Measurements from ENCODE around the gene GJA4.
"Not testable (repeated sequence)": the region's sequence is repeated elsewhere in the genome, so short reads cannot be mapped to it uniquely, and the experiment has no call there.

Gene GJA4

DNA sequence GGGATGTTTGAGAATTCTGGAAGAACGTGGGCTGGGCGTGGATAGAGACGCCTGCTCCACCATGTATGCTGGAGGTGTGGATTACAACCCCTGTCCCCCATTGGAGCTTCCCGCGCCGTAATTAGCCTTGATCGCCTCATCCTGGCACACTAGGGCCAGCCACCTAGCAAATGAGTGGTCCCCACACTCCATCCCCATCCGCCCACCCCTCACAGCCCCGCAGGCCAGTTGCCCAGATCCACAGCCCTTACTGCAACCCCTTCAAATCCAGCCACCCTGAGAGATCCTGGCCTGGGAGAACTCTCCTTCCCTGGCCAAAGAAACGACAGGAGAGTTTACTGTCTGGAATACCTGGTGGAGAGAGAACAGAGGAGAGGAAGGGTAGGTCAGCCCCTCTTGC lies 375 bp upstream of the GJA4 start:
- DNase-seq = no peak

DNA sequence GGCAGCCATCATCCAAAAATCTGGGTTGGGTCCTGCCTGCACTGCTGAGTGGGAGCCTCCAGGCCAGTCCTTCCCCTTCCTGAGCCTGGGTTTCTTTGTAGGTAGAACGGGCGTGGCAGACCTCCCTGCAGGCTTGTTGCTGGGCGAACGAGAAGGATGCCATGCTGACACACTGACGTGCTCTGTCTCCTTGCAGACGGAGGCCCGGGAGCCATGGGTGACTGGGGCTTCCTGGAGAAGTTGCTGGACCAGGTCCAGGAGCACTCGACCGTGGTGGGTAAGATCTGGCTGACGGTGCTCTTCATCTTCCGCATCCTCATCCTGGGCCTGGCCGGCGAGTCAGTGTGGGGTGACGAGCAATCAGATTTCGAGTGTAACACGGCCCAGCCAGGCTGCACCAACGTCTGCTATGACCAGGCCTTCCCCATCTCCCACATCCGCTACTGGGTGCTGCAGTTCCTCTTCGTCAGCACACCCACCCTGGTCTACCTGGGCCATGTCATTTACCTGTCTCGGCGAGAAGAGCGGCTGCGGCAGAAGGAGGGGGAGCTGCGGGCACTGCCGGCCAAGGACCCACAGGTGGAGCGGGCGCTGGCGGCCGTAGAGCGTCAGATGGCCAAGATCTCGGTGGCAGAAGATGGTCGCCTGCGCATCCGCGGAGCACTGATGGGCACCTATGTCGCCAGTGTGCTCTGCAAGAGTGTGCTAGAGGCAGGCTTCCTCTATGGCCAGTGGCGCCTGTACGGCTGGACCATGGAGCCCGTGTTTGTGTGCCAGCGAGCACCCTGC lies 1.4 kb downstream of the GJA4 start:
- DNase-seq = no peak

DNA sequence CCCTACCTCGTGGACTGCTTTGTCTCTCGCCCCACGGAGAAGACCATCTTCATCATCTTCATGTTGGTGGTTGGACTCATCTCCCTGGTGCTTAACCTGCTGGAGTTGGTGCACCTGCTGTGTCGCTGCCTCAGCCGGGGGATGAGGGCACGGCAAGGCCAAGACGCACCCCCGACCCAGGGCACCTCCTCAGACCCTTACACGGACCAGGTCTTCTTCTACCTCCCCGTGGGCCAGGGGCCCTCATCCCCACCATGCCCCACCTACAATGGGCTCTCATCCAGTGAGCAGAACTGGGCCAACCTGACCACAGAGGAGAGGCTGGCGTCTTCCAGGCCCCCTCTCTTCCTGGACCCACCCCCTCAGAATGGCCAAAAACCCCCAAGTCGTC lies 2.0 kb downstream of the GJA4 start:
- DNase-seq = no peak

DNA sequence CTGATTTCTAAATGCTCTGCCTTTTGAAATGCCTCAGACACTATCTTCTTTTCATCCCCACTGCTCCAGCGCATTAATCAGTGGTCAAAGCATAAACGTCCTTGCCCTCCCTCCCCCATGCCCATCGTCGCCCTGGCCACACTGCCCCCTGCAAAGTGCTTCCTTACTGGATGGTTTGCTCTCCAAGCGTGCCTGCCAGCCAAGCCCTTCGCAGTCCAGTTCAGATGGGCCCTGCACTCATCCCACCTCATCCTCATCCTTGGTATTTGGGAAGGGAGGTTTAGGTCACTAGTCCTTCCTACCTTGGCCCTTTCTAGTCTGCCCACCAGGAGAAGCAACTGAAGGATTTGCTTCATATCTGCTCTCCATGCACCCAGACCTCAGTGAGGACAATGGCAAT lies 3.1 kb downstream of the GJA4 start:
- no peak for DNase-seq

DNA sequence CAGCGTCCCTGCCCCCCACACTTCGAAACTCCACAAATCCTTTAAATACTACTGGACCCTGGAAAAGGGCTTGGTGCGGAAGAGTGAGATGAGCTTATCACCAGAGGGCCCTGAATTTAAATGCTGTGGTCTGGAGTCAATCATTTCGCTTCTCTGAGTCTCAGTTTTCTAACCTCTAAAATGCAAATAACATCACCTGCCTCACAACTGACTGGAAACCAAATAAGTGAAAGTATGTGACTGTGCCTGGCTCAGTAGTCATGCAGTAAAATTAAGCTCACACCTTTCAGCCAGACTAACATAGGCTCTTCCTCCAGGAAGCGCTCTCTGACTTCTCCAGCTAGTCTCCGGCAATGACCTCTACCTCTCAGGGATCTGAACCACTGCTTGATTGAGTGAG lies 4.2 kb downstream of the GJA4 start:
- DNase-seq = no peak

DNA sequence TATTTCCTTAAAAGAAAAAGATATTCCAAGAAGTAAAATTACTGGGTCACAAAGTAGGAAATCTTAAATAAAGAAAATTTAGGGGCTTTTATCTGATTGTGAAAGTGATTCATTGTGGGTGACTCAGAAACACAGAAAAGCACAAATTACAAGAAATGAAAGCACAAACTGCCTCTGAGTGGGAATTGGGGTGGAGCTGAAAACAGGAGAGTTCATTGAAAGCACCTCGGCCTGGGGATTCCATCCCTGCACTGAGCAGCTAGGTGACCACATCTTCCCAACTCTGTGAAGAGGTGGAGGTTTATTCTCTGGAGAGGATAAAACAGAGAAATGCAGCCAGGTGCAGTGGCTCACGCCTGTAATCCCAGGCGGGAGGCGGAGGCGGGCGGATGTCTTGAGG lies 7.4 kb downstream of the GJA4 start:
- DNase-seq = no peak

DNA sequence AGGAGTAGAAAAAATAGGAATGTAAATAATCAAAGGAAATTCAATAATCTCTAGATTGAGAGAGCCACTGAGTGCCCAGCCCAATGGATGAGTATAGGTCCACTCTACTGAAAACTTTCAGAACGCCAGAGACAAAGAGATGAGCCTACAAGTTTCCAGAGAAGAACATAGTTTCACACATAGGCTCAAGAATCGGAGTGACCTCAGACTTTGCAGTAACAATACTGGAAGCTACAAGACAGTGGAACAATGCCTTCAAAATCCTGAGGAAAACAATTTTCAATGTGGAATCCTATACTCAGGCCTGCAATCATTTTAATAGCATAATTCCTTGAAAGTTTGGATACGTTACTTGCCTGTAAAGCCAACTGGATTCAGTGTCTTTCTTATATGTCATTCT lies 11.0 kb downstream of the GJA4 start:
- no peak for DNase-seq

DNA sequence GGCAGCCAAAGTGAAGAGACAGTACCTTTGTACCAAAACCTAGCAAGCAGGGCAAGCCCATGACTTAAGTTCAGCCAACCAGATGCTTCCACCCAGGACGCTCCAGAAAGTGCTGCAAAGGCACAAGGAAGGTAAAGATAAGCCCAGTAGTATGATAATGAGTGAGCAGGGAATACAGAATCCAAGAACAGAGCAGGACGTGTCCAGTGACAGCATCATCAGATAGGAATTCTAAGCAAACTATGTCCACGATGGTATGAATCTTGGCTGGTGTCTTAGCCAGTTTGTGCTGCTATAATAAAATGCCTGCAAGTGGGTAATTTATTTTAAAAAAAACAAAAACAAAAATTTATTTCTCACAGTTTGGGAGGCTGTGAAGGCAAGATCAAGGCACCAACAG lies 13.6 kb downstream of the GJA4 start:
- no peak for DNase-seq

DNA sequence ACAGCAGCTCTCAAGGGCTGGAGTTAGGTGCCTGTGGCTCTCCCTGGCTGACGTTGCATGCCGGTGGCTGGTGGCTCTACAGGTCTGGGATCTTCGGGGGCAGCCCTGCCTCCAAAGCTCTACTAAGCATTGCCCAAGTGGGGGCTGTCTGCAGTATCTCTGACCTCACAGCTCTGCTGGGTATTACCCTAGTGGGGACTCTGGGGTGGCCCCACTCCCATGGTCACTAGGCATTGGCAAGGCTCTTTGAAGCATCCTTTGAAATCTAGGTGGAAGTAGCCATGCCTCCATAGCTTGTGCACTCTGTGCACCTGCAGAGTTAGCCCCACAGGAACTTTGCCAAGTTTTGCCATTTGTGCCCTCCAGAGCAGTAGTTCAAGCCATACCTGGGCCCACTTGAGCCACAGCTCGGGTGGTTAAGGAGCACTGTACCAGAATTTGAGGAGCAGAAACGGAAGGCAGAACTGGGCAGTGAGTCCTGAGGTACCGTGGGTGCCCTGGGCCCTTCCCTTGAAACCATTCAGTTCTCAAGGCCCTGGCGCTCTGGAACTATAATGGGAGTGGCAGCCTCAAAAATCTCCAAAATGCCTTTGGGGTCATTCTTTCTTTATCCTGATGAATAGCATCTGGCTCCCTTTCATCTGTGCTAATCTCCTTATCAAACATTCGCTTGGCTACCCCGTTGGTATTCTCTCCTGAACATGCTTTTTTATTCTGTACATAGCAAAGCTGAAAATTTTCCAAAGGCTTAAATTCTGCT lies 15.4 kb downstream of the GJA4 start:
- DNase-seq = no peak

DNA sequence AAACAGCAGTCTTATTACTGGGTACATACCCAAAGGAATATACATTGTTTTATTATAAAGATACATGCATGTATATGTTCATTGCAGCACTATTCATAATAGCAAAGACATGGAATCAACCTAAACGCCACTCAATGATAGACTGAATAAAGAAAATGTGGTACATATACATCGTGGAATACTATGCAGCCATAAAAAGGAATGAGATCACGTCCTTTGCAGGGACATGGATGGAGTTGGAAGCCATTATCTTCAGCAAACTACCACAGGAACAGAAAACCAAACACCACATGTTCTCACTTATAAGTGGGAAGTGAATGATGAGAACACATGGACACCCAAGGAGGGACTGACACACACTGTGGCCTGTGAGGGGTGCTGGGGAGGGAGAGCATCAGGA lies 18.0 kb downstream of the GJA4 start:
- not testable (repeated sequence) for DNase-seq

DNA sequence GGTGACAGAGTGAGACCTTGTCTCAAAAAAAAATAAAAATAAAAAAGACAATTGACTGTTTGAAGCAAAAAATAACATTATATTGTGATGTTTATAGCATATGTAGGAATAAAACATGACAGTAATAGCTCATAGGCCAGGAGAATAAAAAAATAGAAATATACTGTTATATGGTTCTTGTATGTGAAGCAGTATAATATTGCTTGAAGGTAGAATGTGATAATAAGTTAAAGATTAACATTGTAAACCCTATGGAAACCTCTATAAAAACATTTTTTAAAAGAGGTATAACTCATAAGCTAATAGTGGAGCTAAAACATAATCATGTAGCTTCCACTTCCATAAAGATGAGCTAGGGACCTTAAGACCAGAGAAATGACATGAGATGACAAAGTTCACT lies 23.5 kb downstream of the GJA4 start:
- no peak for DNase-seq

DNA sequence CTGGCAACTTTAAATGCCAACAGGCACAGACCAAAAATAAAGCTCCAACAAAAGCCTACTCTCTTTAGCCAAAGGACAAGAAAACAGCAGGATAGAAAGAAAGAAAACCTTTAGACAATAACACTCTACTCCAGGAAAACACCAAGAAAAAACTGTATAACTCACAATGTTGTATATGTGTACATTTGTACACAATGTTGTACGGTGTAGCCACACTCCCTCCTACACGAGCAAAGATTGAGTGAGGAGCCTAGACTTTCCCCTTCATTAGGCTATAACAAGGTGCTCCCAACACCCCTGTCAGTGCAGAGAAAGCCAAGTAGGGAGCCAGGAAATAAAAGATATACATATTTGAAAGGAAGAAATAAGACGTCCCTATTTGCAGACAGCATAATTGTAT lies 24.0 kb downstream of the GJA4 start:
- DNase-seq = no peak

DNA sequence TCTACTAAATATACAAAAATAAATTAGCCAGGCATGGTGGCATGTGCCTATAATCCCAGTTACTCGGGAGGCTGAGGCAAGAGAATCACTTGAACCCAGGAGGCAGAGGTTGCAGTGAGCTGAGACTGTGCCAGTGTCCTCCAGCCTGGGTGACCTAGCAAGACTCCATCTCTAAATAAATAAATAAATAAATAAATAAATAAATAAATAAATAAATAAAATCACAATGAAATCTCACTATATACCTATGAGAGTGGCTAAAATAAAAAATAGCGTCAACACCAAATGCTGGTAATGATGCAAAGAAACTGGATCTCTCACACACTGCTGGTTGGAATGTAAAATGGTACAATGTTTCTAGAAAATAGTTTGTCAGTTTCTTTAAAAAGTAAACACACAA lies 26.1 kb downstream of the GJA4 start:
- DNase-seq = not testable (repeated sequence)

DNA sequence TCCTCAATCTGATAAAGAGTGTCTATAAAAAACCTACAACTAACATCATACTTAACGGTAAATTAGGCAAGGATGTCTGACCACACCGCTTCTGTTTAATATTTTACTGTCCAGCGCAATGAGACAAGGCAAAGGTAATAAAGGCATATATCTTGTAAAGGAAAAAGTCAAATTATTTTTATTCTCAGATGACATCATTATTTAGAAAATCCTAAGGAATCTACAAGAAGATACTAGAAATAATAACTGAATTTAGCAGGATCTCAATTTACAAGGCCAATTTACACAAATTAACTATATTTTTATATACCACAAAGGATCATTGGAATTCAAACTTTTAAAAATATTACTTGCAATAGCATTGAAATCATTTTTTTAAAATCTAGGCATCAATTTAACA lies 29.4 kb downstream of the GJA4 start:
- DNase-seq = no peak

DNA sequence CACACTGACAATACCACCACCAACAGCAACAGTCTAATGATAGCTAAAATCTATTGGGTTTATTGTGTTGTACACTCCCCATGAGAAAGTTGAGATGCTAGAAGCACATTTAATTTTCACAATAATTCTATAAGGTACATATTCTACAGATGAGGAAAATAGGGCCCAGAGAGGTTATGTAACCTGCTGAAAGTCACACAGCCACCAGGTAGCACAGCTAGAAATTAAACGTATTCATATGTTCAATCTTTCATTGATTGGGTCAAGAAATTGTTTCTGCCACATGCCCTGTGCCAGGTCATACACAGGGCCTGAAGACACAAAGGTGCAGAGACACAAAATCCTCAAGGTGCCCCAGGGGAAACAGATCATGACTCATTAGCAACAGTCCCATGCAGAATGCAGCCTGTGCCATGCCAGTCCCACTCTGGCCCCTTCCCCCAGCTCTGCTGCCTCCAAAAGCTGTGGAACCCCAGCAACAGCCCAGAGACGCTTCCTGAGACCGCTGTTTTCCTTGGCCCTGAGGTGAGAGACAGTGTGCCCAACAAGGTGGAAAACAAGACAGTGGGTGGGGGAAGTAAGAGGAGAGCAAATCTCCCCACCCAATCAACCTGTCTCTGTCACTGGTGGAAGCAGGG lies 32.1 kb downstream of the GJA4 start:
- DNase-seq = no peak

DNA sequence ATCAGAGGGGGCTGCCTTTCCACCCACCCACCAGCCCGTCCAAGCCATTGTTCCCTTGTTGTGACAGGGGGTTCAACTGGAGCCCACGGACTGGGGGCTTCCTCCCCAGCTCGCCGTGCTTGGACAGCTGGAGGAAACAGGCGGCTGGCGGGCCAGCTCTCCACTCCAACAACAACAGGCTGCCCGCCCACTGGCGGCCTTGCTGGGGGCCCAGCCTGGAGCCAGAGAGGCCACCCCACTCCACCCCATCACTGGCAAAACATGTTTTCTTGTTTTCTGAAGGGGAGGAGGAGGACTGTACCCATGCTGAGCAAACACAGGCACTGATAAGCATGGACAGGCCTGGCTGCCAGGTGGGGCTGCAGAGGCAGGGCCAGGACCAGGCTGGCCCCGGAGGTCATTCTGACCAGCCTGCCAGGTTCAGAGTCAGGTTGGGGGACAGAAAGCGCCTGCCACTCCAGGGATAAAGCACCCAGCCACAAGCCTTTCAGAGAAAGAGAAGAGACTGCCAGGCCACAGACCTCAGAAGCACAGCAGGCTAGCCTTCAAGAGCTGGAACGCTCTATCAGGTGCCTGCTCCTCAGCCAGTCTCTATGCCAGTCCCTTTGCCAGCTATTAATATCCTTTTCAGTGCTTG lies 32.8 kb downstream of the GJA4 start:
- no peak for DNase-seq

DNA sequence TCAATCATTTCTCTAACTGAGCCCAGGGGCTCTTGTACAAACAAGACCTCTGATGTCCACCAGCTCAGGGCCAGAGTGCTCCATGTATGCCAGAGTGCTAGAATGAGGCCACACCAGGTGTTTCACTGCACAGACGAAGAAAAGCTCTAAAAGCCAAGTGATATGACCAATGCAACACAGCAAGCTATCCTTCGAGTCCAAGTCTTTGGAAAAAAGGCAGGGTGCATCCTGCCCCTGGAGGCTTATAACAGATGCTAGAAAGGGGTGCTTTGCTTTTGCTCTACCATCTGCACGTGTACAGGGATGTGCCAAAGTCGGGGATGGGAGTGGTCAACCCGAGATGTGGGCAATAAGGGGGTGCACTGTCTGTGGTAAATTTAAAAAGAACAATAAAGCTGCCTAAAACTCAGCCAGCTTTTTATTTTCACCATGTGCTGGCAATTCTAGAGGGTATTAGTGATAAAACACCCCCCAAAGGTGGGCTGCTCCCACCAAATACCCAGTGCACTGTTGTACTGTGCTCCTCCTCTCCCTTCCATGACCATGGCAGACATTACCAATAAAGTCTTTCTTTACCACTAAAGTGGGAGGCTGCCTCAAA lies 34.6 kb downstream of the GJA4 start:
- DNase-seq = no peak

DNA sequence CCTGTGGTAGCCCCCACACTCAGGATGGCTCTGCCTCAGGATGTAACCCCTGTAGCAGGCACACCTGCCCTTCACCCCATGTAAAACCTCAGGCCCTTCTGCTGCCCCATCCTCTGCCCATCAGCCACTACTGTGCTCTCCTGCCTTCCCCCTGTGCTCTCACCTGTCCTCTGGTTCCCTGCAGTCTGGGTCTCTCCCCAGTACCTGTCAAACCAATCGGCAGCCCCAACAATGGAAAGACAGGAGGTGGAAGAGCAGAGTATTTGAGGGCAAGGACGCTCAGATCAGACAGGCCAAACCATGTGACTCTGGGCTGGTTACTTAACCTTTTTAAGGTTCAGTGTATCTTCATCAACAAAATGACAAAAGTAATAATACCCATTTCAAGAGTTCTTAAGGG lies 35.8 kb downstream of the GJA4 start:
- DNase-seq = no peak

DNA sequence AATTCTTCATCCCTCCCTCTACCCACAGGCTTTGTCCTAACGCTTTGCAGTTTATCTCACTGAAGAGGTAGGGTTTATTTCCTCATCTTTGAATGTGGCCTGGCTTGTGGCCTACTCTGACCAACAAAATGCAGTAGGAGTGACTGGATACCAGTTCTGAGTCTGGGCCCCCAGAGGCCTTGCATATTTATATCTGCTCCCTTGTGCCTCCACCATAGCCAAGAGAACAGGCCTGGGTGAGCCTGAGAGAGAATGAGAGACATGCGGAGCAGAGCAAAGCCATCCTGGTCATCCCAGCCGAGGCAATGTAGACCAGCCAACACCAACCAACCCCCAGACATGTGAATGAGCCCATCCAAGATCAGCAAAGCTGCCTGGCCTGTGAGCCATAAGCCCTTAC lies 36.5 kb downstream of the GJA4 start:
- DNase-seq = no peak

DNA sequence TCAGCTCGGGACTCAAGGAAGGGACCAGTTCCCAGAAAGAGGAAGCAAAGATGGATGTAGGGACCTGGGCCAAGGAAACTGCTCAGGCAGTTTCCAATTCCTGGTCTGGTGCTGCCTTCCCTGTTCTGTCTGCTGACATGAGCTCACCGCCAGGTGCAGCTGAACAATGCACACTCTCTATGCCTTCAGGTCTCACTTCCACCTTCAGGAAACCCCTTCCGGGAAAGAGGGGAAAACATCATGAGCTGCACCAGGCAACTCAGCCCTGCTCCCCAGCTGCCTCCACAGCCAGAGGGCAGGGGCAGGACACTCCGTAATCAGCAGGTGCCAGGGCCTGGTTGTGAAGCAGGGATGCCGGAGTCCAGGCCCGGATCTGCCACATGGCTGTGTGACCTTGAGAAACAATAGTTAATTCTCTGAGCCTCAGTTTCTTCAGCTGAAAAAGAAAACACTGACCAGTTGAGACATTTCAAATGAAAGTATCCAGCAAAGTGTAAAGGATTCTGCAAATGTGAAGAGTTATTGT lies 39.0 kb downstream of the GJA4 start:
- no peak for DNase-seq

DNA sequence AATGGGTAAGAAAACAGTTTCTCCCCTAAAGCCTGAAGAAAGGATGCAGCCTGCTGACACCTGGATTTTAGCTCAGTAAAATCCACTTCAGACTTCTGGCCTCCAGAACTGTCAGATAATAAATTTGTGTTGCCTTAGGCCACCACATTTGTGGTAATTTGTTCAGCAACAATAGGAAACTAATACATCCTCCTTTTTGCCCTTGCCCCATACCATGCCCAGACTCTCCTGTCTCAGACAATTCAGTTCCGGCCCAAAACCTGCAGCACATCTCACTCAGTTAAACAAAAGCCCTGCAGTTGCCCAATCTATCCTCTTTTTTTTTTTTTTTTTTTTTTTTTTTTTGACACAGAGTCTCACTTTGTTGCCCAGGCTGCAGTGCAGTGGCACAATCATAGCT lies 40.9 kb downstream of the GJA4 start:
- DNase-seq = no peak

DNA sequence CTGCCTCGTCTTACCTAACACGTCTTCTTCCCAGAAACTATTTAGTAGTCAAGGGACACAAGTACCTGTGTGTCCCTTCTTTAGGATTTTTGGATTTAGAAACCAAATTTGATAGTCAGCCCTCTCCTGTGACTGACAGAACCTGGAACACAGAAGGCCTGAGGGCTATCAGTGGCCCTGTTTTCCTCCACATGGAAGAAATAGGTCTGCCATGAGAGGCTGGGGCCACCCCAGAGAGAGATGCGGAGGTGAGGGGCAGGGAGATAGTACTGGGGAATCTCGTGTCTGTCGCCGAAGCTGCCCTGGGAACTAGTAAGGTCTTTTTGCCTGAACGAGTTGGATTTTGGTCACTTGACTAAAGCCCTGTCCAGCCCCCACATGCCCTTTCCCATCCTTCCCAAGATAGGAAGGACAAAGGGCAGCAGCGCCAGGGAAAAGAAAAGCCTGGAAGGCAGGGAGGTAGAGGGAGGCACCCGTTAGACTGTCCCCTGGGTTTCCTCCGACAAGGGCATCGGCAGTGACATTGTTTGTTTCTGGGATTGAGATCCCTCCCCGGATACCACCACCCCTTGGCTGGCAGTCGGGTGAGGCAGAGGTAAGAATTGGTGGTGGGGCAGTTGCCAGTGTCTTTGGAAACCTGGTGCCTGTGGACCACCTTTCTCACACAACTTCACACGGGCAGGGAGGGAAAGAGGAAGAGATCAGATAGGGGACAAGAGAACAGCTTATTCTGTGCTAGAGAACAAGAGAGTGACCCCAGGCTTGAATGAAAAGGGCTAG lies 46.9 kb downstream of the GJA4 start:
- DNase-seq = no peak

Data from NCI-H2171 treated with DMSO at 0.1 percent for 48 hours (cell line).